Subcutaneous abdominal adipose tissue (tissue), 5 donors: Measurements from ENCODE around the gene ATP6V1D.
A peak's percentile ranks its signal among the peaks of the same experiment; 100 is the strongest.
"Not testable (repeated sequence)": the region's sequence is repeated elsewhere in the genome, so short reads cannot be mapped to it uniquely, and the experiment has no call there.

Experiments used
- H3K27ac ChIP-seq: one replicate; pipeline ENCODE4 v1.7.0; 2013; ENCODE audit warnings: low read depth, mild to moderate bottlenecking, inconsistent platforms, low read length, moderate library complexity
- H3K27me3 ChIP-seq, 5 donors: one replicate each; pipeline ENCODE4 v1.7.0; 2013; ENCODE audit warnings: low read length in 5 of 5, inconsistent platforms in 1 of 5; ENCODE audit not compliant: control insufficient read depth in 5 of 5, insufficient read depth in 4 of 5
- H3K36me3 ChIP-seq, 5 donors: one replicate each; pipeline ENCODE4 v1.7.0; 2013; ENCODE audit warnings: low read length in 5 of 5; ENCODE audit not compliant: control insufficient read depth in 5 of 5, insufficient read depth in 5 of 5
- H3K4me1 ChIP-seq, 5 donors: one replicate each; pipeline ENCODE4 v1.7.0; 2013; ENCODE audit warnings: low read length in 5 of 5, mild to moderate bottlenecking in 3 of 5, moderate library complexity in 1 of 5; ENCODE audit not compliant: control insufficient read depth in 5 of 5, insufficient read depth in 5 of 5
- H3K4me3 ChIP-seq, 5 donors: one replicate each; pipeline ENCODE4 v1.7.0; 2013; ENCODE audit warnings: low read length in 5 of 5, low read depth in 1 of 5
- H3K9ac ChIP-seq, 5 donors: one replicate each; pipeline ENCODE4 v1.7.0; 2013; ENCODE audit warnings: low read length in 5 of 5, mild to moderate bottlenecking in 4 of 5, moderate library complexity in 3 of 5
- H3K9me3 ChIP-seq, 5 donors: one replicate each; pipeline ENCODE4 v1.7.0; 2013; ENCODE audit warnings: low read length in 5 of 5; ENCODE audit not compliant: control insufficient read depth in 5 of 5
- donor health status: healthy.
- donor health status: healthy.
- donor health status: healthy.
- donor health status: healthy.
- donor health status: healthy.

Gene ATP6V1D

GRCh38 chr14:67359775-67360469, at the start of gene ATP6V1D, which contains the start of gene EIF2S1:
Gene ATP6V1D (minus strand): TSS chr14:67359804. CDS start chr14:67359698, 106 bp downstream.
Gene EIF2S1 (plus strand): TSS chr14:67360328. CDS start chr14:67364768, 4,440 bp downstream.
- Histone ChIP-seq H3K36me3 (peaks cover under 1 to 4% (median 3%) of the 10 kb centered on the region in 5 donors), H3K9ac (peak within 1 kb of the TSS; percentile 83 to 98 (median 97)), H3K27me3 (no peaks in the 10 kb centered on the region), H3K27ac (peak within 1 kb of the TSS; percentile 97), H3K4me3 (peak within 1 kb of the TSS; percentile 82 to 99 (median 88)), H3K9me3 (no peaks in the 10 kb centered on the region), H3K4me1 (peaks cover 5 to 52% (median 49%) of the 10 kb centered on the region in 5 donors)

DNA sequence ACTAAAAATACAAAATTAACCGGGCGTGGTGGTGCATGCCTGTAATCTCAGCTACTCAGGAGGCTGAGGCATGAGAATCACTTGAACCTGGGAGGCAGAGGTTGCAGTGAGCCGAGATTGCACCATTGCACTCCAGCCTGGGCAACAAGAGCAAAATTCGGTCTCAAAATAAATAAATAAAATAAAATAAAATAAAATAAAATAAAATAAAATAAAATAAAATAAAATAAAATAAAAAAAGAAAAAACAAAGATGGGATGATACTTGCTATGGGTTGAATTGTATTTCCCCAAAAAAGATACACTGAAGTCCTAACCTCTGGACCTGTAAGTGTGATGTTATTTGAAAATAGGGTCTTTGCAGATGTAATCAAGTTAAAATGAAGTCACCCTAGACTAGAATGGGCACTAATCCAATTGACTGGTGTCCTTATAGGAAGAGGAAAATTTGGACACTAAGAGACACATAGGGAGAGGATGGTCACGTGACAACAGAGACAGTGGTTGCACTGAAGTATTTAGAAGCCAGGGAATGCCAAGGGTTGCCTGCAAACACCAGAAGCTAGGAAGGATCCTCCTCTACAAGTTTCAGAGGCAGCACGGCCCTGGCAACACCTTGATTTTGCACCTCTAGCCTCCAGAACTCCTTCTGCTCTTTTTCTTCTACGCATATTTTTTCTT, 48.7 kb upstream of the ATP6V1D start:
- Histone ChIP-seq H3K4me1 (peaks cover 0 to 11% (median 11%) of the 10 kb centered on the region in 5 donors), H3K27me3 (peaks cover 7 to 13% (median 11%) of the 10 kb centered on the region in 5 donors)
- H3K9me3 ChIP-seq, H3K9ac ChIP-seq, H3K27ac ChIP-seq, H3K36me3 ChIP-seq, H3K4me3 ChIP-seq: not testable (repeated sequence)

- Histone ChIP-seq H3K27me3 (no peaks in the 10 kb centered on the region), H3K9me3 (no peaks in the 10 kb centered on the region), H3K4me1 (no peaks in the 10 kb centered on the region), H3K36me3 (no peaks in the 10 kb centered on the region), H3K9ac (no peak overlapping the region), H3K27ac (no peak overlapping the region), H3K4me3 (no peak overlapping the region)
These were observed 46.2 kb upstream of the ATP6V1D start for GRCh38 chr14:67405771-67406170.

- no peak overlapping the region for H3K9ac ChIP-seq
- no peak overlapping the region for H3K4me3 ChIP-seq
- H3K27me3 ChIP-seq, result no peaks in the 10 kb centered on the region
- H3K36me3 ChIP-seq, result no peaks in the 10 kb centered on the region
- no peaks in the 10 kb centered on the region for H3K9me3 ChIP-seq
- H3K27ac ChIP-seq, result no peak overlapping the region
- no peaks in the 10 kb centered on the region for H3K4me1 ChIP-seq
These were observed 40.8 kb upstream of the ATP6V1D start for GRCh38 chr14:67400434-67400833.

DNA sequence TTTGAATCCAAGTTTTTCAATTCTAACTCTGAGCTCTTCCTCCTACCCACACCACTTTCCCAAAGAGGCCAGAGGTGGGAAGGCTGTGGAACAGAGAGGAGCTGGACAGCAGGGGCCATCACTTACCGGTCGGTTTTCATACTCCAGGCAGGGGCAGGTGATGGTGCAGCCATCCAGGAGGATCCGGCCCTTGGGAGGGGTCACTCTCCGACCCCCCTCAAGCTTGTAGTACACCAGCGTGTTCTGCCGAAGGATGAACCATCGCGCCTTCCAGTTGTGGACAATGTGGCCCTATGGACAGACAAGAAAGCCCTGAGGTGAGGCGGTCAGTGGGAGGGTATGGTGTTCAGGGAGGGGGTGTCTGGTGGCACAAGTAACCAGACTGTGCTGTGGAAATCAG, 37.9 kb upstream of the ATP6V1D start:
- Histone ChIP-seq H3K27me3 (no peaks in the 10 kb centered on the region), H3K9me3 (no peaks in the 10 kb centered on the region), H3K36me3 (no peaks in the 10 kb centered on the region), H3K27ac (no peak overlapping the region), H3K4me1 (no peaks in the 10 kb centered on the region), H3K4me3 (no peak overlapping the region), H3K9ac (no peak overlapping the region)

GRCh38 chr14:67396381-67396970, 36.9 kb upstream of the ATP6V1D start:
- Histone ChIP-seq H3K9ac (no peak overlapping the region), H3K36me3 (no peaks in the 10 kb centered on the region), H3K4me1 (no peaks in the 10 kb centered on the region), H3K27ac (no peak overlapping the region), H3K9me3 (no peaks in the 10 kb centered on the region), H3K27me3 (no peaks in the 10 kb centered on the region), H3K4me3 (no peak overlapping the region)

DNA sequence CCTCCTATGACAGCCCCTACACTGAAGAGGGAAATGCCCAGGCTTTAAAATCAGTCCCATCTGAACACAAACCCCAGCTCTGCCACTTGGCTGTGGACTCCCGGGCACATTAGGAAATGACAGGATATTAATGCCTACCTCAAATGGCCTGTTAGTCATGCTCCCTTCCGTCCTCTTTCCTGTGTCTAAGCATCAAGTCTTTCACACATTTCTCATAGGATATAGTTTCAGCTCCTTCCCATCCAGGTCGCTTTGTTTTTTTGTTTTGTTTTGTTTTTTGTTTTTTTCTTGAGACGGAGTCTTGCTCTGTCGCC, 36.2 kb upstream of the ATP6V1D start:
- H3K4me1 ChIP-seq, result no peaks in the 10 kb centered on the region
- H3K27ac ChIP-seq, result no peak overlapping the region
- H3K9me3 ChIP-seq, result no peaks in the 10 kb centered on the region
- H3K9ac ChIP-seq, result no peak overlapping the region
- H3K4me3 ChIP-seq, result no peak overlapping the region
- H3K36me3 ChIP-seq, result no peaks in the 10 kb centered on the region
- no peaks in the 10 kb centered on the region for H3K27me3 ChIP-seq

DNA sequence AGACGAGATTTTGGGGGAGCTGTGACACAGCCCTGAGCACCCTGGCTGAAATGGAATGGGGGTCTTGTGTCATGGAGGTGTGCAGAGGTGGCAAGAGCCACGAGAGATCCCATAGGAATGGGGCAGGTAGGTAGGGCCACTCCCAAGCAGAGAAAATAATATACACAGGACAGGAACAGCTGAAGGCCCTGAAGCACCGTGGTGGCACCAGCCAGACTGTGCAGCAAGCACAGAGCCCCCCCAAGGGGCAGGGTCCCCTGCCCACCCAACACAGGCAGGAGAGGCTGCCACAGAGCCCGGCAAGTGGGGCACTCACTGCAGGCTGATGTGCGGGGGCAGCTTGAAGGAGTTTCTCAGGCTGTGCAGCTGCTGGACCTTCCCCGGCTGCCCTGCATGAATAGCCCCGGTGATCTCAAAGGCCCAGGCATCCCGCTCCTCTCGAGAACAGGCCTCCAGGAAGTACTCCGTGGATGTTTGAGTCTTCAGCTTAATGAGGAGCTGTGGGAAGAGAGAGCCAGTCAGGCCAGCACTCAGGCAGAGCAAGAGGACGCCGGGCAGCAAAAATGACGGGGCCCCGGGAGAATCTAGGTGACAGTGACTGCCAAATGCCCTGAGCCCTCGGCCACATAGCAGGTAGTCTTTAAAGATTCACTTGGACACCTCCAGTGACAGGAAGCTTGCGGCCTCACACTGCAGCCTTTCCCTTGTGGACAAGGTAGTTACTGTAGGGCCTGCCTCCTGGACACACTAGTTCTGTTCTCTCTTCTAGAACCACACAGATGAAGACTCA, 35.7 kb upstream of the ATP6V1D start:
- Histone ChIP-seq H3K27me3 (no peaks in the 10 kb centered on the region), H3K4me3 (no peak overlapping the region), H3K9me3 (no peaks in the 10 kb centered on the region), H3K27ac (no peak overlapping the region), H3K9ac (no peak overlapping the region), H3K4me1 (no peaks in the 10 kb centered on the region), H3K36me3 (no peaks in the 10 kb centered on the region)

- Histone ChIP-seq H3K9ac (no peak overlapping the region), H3K4me3 (no peak overlapping the region), H3K36me3 (no peaks in the 10 kb centered on the region), H3K9me3 (no peaks in the 10 kb centered on the region), H3K27ac (no peak overlapping the region), H3K4me1 (no peaks in the 10 kb centered on the region), H3K27me3 (no peaks in the 10 kb centered on the region)
These were observed 34.1 kb upstream of the ATP6V1D start for GRCh38 chr14:67393689-67394088.

GRCh38 chr14:67392800-67393199, 33.2 kb upstream of the ATP6V1D start:
- Histone ChIP-seq H3K9me3 (no peaks in the 10 kb centered on the region), H3K36me3 (peaks cover 0 to 3% (median 0%) of the 10 kb centered on the region in 5 donors), H3K4me3 (no peak overlapping the region), H3K27me3 (no peaks in the 10 kb centered on the region), H3K4me1 (no peaks in the 10 kb centered on the region), H3K27ac (no peak overlapping the region), H3K9ac (no peak overlapping the region)
